ENCODE results near the gene MALT1. TPM values are rescaled to one million over a fixed set of nuclear protein-coding genes. Genes with fewer than 3 reads are reported as not detected.

MALT1 gene
- total and polyA plus RNA-seq, 8 donors = 3.2 to 12.9 (median 7.1) TPM

GRCh38 chr18:58695772-58696171 is 24.5 kb downstream of the MALT1 start:
- no peaks in the 10 kb centered on the region for H3K4me1 ChIP-seq
- H3K9me3 ChIP-seq = no peaks in the 10 kb centered on the region
- TF ChIP-seq CTCF (IDR thresholded peaks at IDR 0.05) = no peak
- FAIRE-seq = no peak
- no peak overlapping the region for H3K4me3 ChIP-seq
- WGBS, 2 donors = 96 to 97% methylated on average over 5 of the region's 5 CpGs
- no peak for DNase-seq
- no peaks in the 10 kb centered on the region for H3K27me3 ChIP-seq
- no peak overlapping the region for H3K27ac ChIP-seq
- intact Hi-C loops (cut with DNase I) = no loop called here
- H3K36me3 ChIP-seq = no peaks in the 10 kb centered on the region
- ATAC-seq = no peak

GRCh38 chr18:58697146-58697545 is 25.9 kb downstream of the MALT1 start:
- TF ChIP-seq CTCF (IDR thresholded peaks at IDR 0.05) = no peak
- intact Hi-C loops (cut with DNase I) = no loop called here
- H3K27ac ChIP-seq = no peak overlapping the region
- FAIRE-seq = no peak
- H3K4me3 ChIP-seq = no peak overlapping the region
- ATAC-seq = no peak
- no peak for DNase-seq
- no peaks in the 10 kb centered on the region for H3K36me3 ChIP-seq
- no peaks in the 10 kb centered on the region for H3K4me1 ChIP-seq
- no peaks in the 10 kb centered on the region for H3K27me3 ChIP-seq
- WGBS, 2 donors = 90 to 95% methylated on average over 4 of the region's 4 CpGs
- no peaks in the 10 kb centered on the region for H3K9me3 ChIP-seq

GRCh38 chr18:58698701-58699193 is 27.5 kb downstream of the MALT1 start:
- Histone ChIP-seq H3K27me3 (no peaks in the 10 kb centered on the region), H3K36me3 (no peaks in the 10 kb centered on the region), H3K4me3 (no peak overlapping the region), H3K4me1 (no peaks in the 10 kb centered on the region), H3K9me3 (no peaks in the 10 kb centered on the region), H3K27ac (no peak overlapping the region)
- FAIRE-seq (no peak), DNase-seq (no peak), ATAC-seq (no peak)
- intact Hi-C loops (cut with DNase I) = no loop called here
- 82 to 88% methylated on average over 2 of the region's 2 CpGs for WGBS, 2 donors
- no peak for TF ChIP-seq CTCF (IDR thresholded peaks at IDR 0.05)

- 89 to 100% methylated on average over 1 of the region's 1 CpG for WGBS, 2 donors
- ATAC-seq = no peak
- Histone ChIP-seq H3K27me3 (no peaks in the 10 kb centered on the region), H3K36me3 (no peaks in the 10 kb centered on the region), H3K27ac (no peak overlapping the region), H3K9me3 (no peaks in the 10 kb centered on the region), H3K4me1 (no peaks in the 10 kb centered on the region), H3K4me3 (no peak overlapping the region)
- no peak for DNase-seq
- no peak for TF ChIP-seq CTCF (IDR thresholded peaks at IDR 0.05)
- no peak for FAIRE-seq
- intact Hi-C loops (cut with DNase I) = no loop called here
Measured at GRCh38 chr18:58699551-58699950, 28.3 kb downstream of the MALT1 start.

GRCh38 chr18:58700209-58700608 is 28.9 kb downstream of the MALT1 start:
- intact Hi-C loops (cut with DNase I) = no loop called here
- no peak overlapping the region for H3K4me3 ChIP-seq
- H3K27ac ChIP-seq = no peak overlapping the region
- DNase-seq (no peak), ATAC-seq (no peak), FAIRE-seq (no peak)
- no peak for TF ChIP-seq CTCF (IDR thresholded peaks at IDR 0.05)
- H3K4me1 ChIP-seq = no peaks in the 10 kb centered on the region
- 91 to 94% methylated on average over 4 of the region's 4 CpGs for WGBS, 2 donors
- H3K27me3 ChIP-seq = no peaks in the 10 kb centered on the region
- H3K9me3 ChIP-seq = no peaks in the 10 kb centered on the region
- no peaks in the 10 kb centered on the region for H3K36me3 ChIP-seq
